Peyer's patch (tissue), 4 donors: ENCODE measurements around the gene FSTL5.

ENCODE experiments used
- POLR2A ChIP-seq, 2 donors: fragments of 450-650 bp; IDR thresholded peaks; one replicate each; pipeline ENCODE4 v1.5.1; 2017; ENCODE audit warnings: antibody characterized with exemption in 2 of 2, mild to moderate bottlenecking in 2 of 2, moderate library complexity in 2 of 2
- TF ChIP-seq, protein P1 (sequence below), 6 experiments: fragments of 450-650 bp in 4 of 6; fragments of 200-600 bp in 2 of 6; sonication (generic) in 1 of 6; IDR thresholded peaks; one replicate each; pipeline ENCODE4 v1.5.1; 2017 to 2019; ENCODE audit warnings: antibody characterized with exemption in 6 of 6, mild to moderate bottlenecking in 3 of 6, moderate library complexity in 1 of 6

DNA sequence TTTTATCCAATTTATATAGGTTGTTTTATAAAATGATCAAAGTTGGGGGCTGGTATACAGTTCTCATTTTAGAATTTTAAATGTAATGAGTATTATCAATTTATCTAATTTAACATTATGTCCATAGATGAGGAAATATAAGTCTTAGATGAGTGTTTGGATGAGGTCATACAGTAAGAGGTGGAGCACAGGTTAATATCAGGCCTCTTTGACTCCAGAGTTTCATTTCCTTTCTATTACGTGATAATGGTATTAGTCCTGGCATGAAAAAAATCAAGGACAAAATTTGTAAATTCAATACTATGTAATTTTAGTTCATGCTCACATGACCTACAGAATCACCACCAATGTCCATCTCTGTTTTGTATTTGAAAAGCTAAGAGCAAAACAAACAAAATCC lies 269.8 kb downstream of the FSTL5 start:
- no peak for TF ChIP-seq POLR2A (IDR thresholded peaks at IDR 0.05)
- TF ChIP-seq, protein P1, sequence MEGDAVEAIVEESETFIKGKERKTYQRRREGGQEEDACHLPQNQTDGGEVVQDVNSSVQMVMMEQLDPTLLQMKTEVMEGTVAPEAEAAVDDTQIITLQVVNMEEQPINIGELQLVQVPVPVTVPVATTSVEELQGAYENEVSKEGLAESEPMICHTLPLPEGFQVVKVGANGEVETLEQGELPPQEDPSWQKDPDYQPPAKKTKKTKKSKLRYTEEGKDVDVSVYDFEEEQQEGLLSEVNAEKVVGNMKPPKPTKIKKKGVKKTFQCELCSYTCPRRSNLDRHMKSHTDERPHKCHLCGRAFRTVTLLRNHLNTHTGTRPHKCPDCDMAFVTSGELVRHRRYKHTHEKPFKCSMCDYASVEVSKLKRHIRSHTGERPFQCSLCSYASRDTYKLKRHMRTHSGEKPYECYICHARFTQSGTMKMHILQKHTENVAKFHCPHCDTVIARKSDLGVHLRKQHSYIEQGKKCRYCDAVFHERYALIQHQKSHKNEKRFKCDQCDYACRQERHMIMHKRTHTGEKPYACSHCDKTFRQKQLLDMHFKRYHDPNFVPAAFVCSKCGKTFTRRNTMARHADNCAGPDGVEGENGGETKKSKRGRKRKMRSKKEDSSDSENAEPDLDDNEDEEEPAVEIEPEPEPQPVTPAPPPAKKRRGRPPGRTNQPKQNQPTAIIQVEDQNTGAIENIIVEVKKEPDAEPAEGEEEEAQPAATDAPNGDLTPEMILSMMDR (IDR thresholded peaks at IDR 0.05): no peak
